SK-N-SH (cell line): ENCODE data around the gene TMC1. TPM values are rescaled to one million over a fixed set of nuclear protein-coding genes. Genes with fewer than 3 reads are reported as not detected.

Experiments used
- CTCF ChIA-PET: fragments of 300-600, 350-600 bp; formaldehyde crosslinking; extraction: SDS; loops from one replicate; lab custom pipeline; 2021; lab: Yijun Ruan, JAX
- POLR2A ChIA-PET: fragments of 350-600 bp; sonication (Branson Sonifier 250); formaldehyde crosslinking; extraction: SDS; loops from one replicate; lab custom pipeline; 2020; ENCODE audit warnings: antibody characterized with exemption, inconsistent platforms; lab: Yijun Ruan, JAX
- DNase-seq: peaks from one replicate; pipeline ENCODE4 v3.0.0; 2012
- H2AFZ ChIP-seq: fragments of 200-600 bp; sonication (generic); 2 replicates; pipeline ENCODE4 v1.8.1; 2016; ENCODE audit warnings: antibody characterized with exemption, mild to moderate bottlenecking, low read depth
- H3F3A ChIP-seq: fragments of 200-600 bp; sonication (generic); replicated peaks from 2 replicates; pipeline ENCODE3; 2016; ENCODE audit warnings: antibody characterized with exemption, mild to moderate bottlenecking; ENCODE audit not compliant: insufficient read depth
- H3K27ac ChIP-seq, 2 experiments: fragments of 200-500 bp in 1 of 2; fragments of 200-600 bp in 1 of 2; sonication (Bioruptor generic) in 1 of 2; sonication (generic), shearing (Covaris generic) in 1 of 2; 2 replicates each; pipeline versions ENCODE4 v1.5.1 to v1.6.1; 2014 to 2016; ENCODE audit warnings: low read depth in 2 of 2, inconsistent platforms in 1 of 2, low read length in 1 of 2, mild to moderate bottlenecking in 1 of 2, mixed read lengths in 1 of 2
- H3K27me3 ChIP-seq: fragments of 200-600 bp; sonication (generic), shearing (Covaris generic); 2 replicates; pipeline ENCODE4 v1.6.1; 2016; ENCODE audit warnings: mixed run types; ENCODE audit not compliant: insufficient read depth
- H3K36me3 ChIP-seq, 2 experiments: fragments of 200-500 bp in 1 of 2; fragments of 200-600 bp in 1 of 2; sonication (Bioruptor generic) in 1 of 2; sonication (generic) in 1 of 2; replicated peaks in 1 of 2; 2 replicates each; pipeline versions ENCODE3 to v1.5.1; 2014 to 2016; ENCODE audit warnings: low read length in 1 of 2, mild to moderate bottlenecking in 1 of 2; ENCODE audit not compliant: insufficient read depth in 2 of 2, control insufficient read depth in 1 of 2
- H3K4me1 ChIP-seq, 2 experiments: fragments of 200-500 bp in 1 of 2; fragments of 200-600 bp in 1 of 2; sonication (Bioruptor generic) in 1 of 2; sonication (generic), shearing (Covaris generic) in 1 of 2; 2 replicates each; pipeline versions ENCODE4 v1.5.1 to v1.6.1; 2014 to 2016; ENCODE audit warnings: low read depth in 1 of 2, low read length in 1 of 2, mixed run types in 1 of 2; ENCODE audit not compliant: insufficient read depth in 2 of 2, control insufficient read depth in 1 of 2
- H3K4me2 ChIP-seq: fragments of 200-600 bp; sonication (generic), shearing (Covaris generic); 2 replicates; pipeline ENCODE4 v1.6.1; 2017; ENCODE audit warnings: mixed run types
- H3K4me3 ChIP-seq, 2 experiments: fragments of 200-500 bp in 1 of 2; fragments of 200-600 bp in 1 of 2; sonication (Bioruptor generic) in 1 of 2; sonication (generic), shearing (Covaris generic) in 1 of 2; 2 replicates each; pipeline versions ENCODE4 v1.5.1 to v1.8.1; 2014 to 2016; ENCODE audit warnings: low read depth in 2 of 2, inconsistent platforms in 1 of 2, low read length in 1 of 2, mild to moderate bottlenecking in 1 of 2, mixed read lengths in 1 of 2, moderate library complexity in 1 of 2
- H3K79me2 ChIP-seq: fragments of 200-600 bp; sonication (generic); 2 replicates; pipeline ENCODE4 v1.8.1; 2017; ENCODE audit warnings: mild to moderate bottlenecking; ENCODE audit not compliant: insufficient read depth
- H3K9ac ChIP-seq: fragments of 200-600 bp; sonication (generic); 2 replicates; pipeline ENCODE4 v1.6.1; 2017; ENCODE audit warnings: mixed run types
- H3K9me2 ChIP-seq: fragments of 200-600 bp; sonication (generic); 2 replicates; pipeline ENCODE4 v1.6.1; 2017; ENCODE audit warnings: mixed run types
- H3K9me3 ChIP-seq: fragments of 200-600 bp; sonication (generic); 2 replicates; pipeline ENCODE4 v1.6.1; 2017; ENCODE audit warnings: mixed run types, mild to moderate bottlenecking, moderate library complexity
- H4K20me1 ChIP-seq: fragments of 200-600 bp; sonication (generic); 2 replicates; pipeline ENCODE4 v1.6.1; 2017; ENCODE audit warnings: mild to moderate bottlenecking, mixed run types; ENCODE audit not compliant: insufficient read depth
- ELF1 ChIP-seq: IDR thresholded peaks from 2 replicates; pipeline ENCODE4 v1.4.0; 2012
- EP300 ChIP-seq, 2 experiments: IDR thresholded peaks; 2 replicates each; pipeline versions ENCODE4 v1.4.0 to v1.6.1; 2012; ENCODE audit warnings: borderline replicate concordance in 1 of 2, low read depth in 1 of 2, low read length in 1 of 2
- FOSL2 ChIP-seq: IDR thresholded peaks from 2 replicates; pipeline ENCODE4 v1.4.0; 2012; ENCODE audit warnings: low read depth, mild to moderate bottlenecking, moderate library complexity, borderline replicate concordance
- FOXJ3 ChIP-seq: sonication (generic); formaldehyde crosslinking; IDR thresholded peaks from 2 replicates; pipeline ENCODE4 v1.5.1; 2020; ENCODE audit warnings: mild to moderate bottlenecking, missing genetic modification reagents
- FOXM1 ChIP-seq: IDR thresholded peaks from 2 replicates; pipeline ENCODE4 v1.4.0; 2012; ENCODE audit warnings: low read depth, mild to moderate bottlenecking
- GABPA ChIP-seq: IDR thresholded peaks from 2 replicates; pipeline ENCODE4 v1.4.0; 2012; ENCODE audit warnings: low read depth, mild to moderate bottlenecking
- GATA2 ChIP-seq: sonication (generic); formaldehyde crosslinking; IDR thresholded peaks from 2 replicates; pipeline ENCODE4 v1.5.0; 2020; ENCODE audit warnings: mild to moderate bottlenecking, missing genetic modification reagents
- MAX ChIP-seq: IDR thresholded peaks from 2 replicates; pipeline ENCODE4 v1.4.0; 2012; ENCODE audit warnings: low read depth
- PBX3 ChIP-seq: IDR thresholded peaks from 2 replicates; pipeline ENCODE4; 2012
- RAD21 ChIP-seq: IDR thresholded peaks from 2 replicates; pipeline ENCODE4 v1.6.1; 2012; ENCODE audit warnings: mild to moderate bottlenecking, low read length
- RFX5 ChIP-seq: IDR thresholded peaks from 2 replicates; pipeline ENCODE4 v1.6.1; 2012; ENCODE audit warnings: mild to moderate bottlenecking, improper control_type of control experiment, low read length
- SMC3 ChIP-seq: IDR thresholded peaks from 2 replicates; pipeline ENCODE4 v1.6.1; 2012; ENCODE audit warnings: low read depth, low read length, improper control_type of control experiment
- YY1 ChIP-seq: IDR thresholded peaks from 2 replicates; pipeline ENCODE4 v1.4.0; 2012; ENCODE audit warnings: low read depth, mild to moderate bottlenecking
- WGBS: methylation state at CpG from one replicate; pipeline ENCODE4 v1.1.6; 2017; ENCODE audit warnings: low lambda C conversion rate; 5-methylcytosine and 5-hydroxymethylcytosine counted together
- polyA plus RNA-seq, 3 experiments: library from polyadenylated mRNA; depleted of rRNA; stranded (reverse); fragments of >200 nt; gene quantifications; 2 replicates each; pipeline ENCODE4 v1.2.3, GENCODE V29; 2012
- TF ChIP-seq, protein P1 (sequence below): IDR thresholded peaks from 2 replicates; pipeline ENCODE4 v1.6.1; 2012; ENCODE audit warnings: mild to moderate bottlenecking, low read depth, low read length, moderate library complexity
- TF ChIP-seq, protein P2 (sequence below): fragments of 150-350 bp; IDR thresholded peaks from 2 replicates; pipeline ENCODE4 v1.6.1; 2017; ENCODE audit warnings: antibody characterized with exemption, low read length, low read depth, borderline replicate concordance
- TF ChIP-seq, protein P3 (sequence below): IDR thresholded peaks from 2 replicates; pipeline ENCODE4 v1.4.0; 2012; ENCODE audit warnings: low read depth, borderline replicate concordance

Gene TMC1
- polyA plus RNA-seq, 1 of the 3 experiments (the other 2 are of a cell fraction): not detected

GRCh38 chr9:72601615-72602014, 80.2 kb downstream of the TMC1 start:
- Histone ChIP-seq H3K4me1 (no peaks in the 10 kb centered on the region), H3K27ac (no peak overlapping the region), H2AFZ (no peak overlapping the region), H3K4me2 (no peak overlapping the region), H3K27me3 (peaks cover 21% of the 10 kb centered on the region; the same call in 1 of the 2 replicates), H3F3A (no peaks in the 10 kb centered on the region), H3K36me3 (no peaks in the 10 kb centered on the region), H3K79me2 (no peaks in the 10 kb centered on the region), H4K20me1 (no peaks in the 10 kb centered on the region), H3K4me3 (no peak overlapping the region), H3K9me2 (no peaks in the 10 kb centered on the region), H3K9me3 (no peaks in the 10 kb centered on the region), H3K9ac (no peak overlapping the region)
- no peak for TF ChIP-seq PBX3
- TF ChIP-seq, protein P1, sequence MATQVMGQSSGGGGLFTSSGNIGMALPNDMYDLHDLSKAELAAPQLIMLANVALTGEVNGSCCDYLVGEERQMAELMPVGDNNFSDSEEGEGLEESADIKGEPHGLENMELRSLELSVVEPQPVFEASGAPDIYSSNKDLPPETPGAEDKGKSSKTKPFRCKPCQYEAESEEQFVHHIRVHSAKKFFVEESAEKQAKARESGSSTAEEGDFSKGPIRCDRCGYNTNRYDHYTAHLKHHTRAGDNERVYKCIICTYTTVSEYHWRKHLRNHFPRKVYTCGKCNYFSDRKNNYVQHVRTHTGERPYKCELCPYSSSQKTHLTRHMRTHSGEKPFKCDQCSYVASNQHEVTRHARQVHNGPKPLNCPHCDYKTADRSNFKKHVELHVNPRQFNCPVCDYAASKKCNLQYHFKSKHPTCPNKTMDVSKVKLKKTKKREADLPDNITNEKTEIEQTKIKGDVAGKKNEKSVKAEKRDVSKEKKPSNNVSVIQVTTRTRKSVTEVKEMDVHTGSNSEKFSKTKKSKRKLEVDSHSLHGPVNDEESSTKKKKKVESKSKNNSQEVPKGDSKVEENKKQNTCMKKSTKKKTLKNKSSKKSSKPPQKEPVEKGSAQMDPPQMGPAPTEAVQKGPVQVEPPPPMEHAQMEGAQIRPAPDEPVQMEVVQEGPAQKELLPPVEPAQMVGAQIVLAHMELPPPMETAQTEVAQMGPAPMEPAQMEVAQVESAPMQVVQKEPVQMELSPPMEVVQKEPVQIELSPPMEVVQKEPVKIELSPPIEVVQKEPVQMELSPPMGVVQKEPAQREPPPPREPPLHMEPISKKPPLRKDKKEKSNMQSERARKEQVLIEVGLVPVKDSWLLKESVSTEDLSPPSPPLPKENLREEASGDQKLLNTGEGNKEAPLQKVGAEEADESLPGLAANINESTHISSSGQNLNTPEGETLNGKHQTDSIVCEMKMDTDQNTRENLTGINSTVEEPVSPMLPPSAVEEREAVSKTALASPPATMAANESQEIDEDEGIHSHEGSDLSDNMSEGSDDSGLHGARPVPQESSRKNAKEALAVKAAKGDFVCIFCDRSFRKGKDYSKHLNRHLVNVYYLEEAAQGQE: no peak
- TF ChIP-seq YY1: no peak
- TF ChIP-seq EP300 (IDR thresholded peaks at IDR 0.05; ENCODE audit: borderline replicate concordance in 1 of 2, low read depth in 1 of 2, low read length in 1 of 2): no peak
- no peak for TF ChIP-seq RAD21
- TF ChIP-seq, protein P2, sequence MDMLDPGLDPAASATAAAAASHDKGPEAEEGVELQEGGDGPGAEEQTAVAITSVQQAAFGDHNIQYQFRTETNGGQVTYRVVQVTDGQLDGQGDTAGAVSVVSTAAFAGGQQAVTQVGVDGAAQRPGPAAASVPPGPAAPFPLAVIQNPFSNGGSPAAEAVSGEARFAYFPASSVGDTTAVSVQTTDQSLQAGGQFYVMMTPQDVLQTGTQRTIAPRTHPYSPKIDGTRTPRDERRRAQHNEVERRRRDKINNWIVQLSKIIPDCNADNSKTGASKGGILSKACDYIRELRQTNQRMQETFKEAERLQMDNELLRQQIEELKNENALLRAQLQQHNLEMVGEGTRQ: no peak
- TF ChIP-seq ELF1: no peak
- ChIA-PET CTCF (interaction anchor here (1.4 to 2.6 kb wide), 2 partner anchors 10 to 320 kb away, joined by 3 to 9 read pairs; no protein-coding TSS in a partner anchor), POLR2A (no interaction called here)
- DNase-seq: no peak
- 21% methylated on average over 2 of the region's 2 CpGs for WGBS

GRCh38 chr9:72612449-72612848, 91.0 kb downstream of the TMC1 start:
- POLR2A ChIA-PET: no interaction called here
- Histone ChIP-seq H3K79me2 (no peaks in the 10 kb centered on the region), H3K9ac (no peak overlapping the region), H3K4me1 (no peaks in the 10 kb centered on the region), H3F3A (no peaks in the 10 kb centered on the region), H3K4me3 (no peak overlapping the region), H3K4me2 (no peak overlapping the region), H3K36me3 (no peaks in the 10 kb centered on the region), H3K9me3 (no peaks in the 10 kb centered on the region), H4K20me1 (no peaks in the 10 kb centered on the region), H2AFZ (no peak overlapping the region), H3K27ac (no peak overlapping the region), H3K9me2 (no peaks in the 10 kb centered on the region), H3K27me3 (peaks cover 8% of the 10 kb centered on the region; the same call in 1 of the 2 replicates)
- WGBS: 26% methylated on average over 1 of the region's 1 CpG
- CTCF ChIA-PET: interaction anchor here (0.7 to 0.8 kb wide), 2 partner anchors 16 to 147 kb away, joined by 3 read pairs; no protein-coding TSS in a partner anchor
- no peak for DNase-seq
- TF ChIP-seq PBX3 (no peak), YY1 (no peak), FOXM1 (no peak), GATA2 (CRISPR knock-in tag) (no peak), FOXJ3 (CRISPR knock-in tag) (no peak), RFX5 (no peak), MAX (no peak), GABPA (no peak), FOSL2 (no peak), EP300 (IDR thresholded peaks at IDR 0.05; ENCODE audit: borderline replicate concordance in 1 of 2, low read depth in 1 of 2, low read length in 1 of 2) (no peak), SMC3 (no peak)
- TF ChIP-seq, protein P2: no peak
- TF ChIP-seq, protein P3, sequence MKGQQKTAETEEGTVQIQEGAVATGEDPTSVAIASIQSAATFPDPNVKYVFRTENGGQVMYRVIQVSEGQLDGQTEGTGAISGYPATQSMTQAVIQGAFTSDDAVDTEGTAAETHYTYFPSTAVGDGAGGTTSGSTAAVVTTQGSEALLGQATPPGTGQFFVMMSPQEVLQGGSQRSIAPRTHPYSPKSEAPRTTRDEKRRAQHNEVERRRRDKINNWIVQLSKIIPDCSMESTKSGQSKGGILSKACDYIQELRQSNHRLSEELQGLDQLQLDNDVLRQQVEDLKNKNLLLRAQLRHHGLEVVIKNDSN: no peak
